ENCODE results near the gene PDE10A. TPM values are rescaled to one million over a fixed set of nuclear protein-coding genes. Genes with fewer than 3 reads are reported as not detected.

Gene PDE10A
- total RNA-seq, 1 donor from 2014 or later: 5.4 TPM

DNA sequence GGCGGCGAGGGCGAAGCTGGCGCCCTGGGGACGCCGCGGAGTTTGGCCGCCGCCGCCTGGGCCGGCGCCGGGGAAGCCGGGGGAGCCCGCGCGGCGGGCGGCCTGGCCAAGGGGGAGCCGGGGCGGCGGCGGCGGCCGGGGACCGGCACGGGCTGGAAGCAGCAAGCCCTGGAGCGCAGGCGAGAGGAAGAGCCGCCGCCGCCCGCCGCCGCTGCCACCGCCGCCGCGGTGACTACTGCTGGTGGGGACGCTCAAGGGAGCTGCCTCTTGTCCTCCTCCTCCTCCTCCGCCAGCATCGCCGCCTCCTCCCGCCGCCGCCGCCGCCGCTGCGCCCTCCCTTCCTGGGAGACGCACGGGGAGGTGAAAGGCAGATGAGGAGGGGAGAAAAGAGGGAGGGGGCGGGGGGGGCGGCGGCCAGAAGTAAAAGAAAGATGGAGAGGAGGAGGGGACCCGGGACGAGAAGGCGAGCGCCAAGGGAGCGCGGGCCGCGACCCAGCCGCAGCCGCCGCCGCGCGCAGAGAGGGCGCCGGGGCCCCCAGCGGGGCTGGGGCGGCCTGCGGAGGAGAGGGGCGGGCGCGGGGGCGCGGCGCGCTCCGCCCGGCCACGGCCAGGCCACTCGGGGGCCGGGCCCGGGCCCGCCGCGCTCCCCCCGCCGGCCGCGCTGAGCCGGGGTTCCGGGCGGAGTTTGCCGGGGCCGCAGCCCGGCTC, 846 bp downstream of the PDE10A start:
- H3K36me3 ChIP-seq (ENCODE audit: insufficient read depth, low read length): no peaks in the 10 kb centered on the region
- Mint-ChIP-seq H3K4me1 (ENCODE audit: low read depth, unreplicated experiment) (peaks cover 15% of the 10 kb centered on the region), H3K36me3 (ENCODE audit: low read depth, unreplicated experiment) (no peaks in the 10 kb centered on the region), H3K4me3 (ENCODE audit: unreplicated experiment) (peak overlapping the region; percentile 82), H3K27me3 (ENCODE audit: low read depth, unreplicated experiment) (peaks cover 55% of the 10 kb centered on the region), H3K9me3 (ENCODE audit: unreplicated experiment) (peaks cover 3% of the 10 kb centered on the region), H3K27ac (ENCODE audit: unreplicated experiment) (no peak overlapping the region)
- H3K27ac ChIP-seq (ENCODE audit: low read depth, low read length): no peak overlapping the region
- peak overlapping the region; percentile 77 for H2AFZ ChIP-seq (ENCODE audit: low read depth, low read length)
- H3K4me1 ChIP-seq (ENCODE audit: insufficient read depth, low read length): peaks cover 13% of the 10 kb centered on the region
- TF ChIP-seq EZH2 (IDR thresholded peaks at IDR 0.05; ENCODE audit: insufficient read depth, low read length): no peak
- TF ChIP-seq, protein P1, sequence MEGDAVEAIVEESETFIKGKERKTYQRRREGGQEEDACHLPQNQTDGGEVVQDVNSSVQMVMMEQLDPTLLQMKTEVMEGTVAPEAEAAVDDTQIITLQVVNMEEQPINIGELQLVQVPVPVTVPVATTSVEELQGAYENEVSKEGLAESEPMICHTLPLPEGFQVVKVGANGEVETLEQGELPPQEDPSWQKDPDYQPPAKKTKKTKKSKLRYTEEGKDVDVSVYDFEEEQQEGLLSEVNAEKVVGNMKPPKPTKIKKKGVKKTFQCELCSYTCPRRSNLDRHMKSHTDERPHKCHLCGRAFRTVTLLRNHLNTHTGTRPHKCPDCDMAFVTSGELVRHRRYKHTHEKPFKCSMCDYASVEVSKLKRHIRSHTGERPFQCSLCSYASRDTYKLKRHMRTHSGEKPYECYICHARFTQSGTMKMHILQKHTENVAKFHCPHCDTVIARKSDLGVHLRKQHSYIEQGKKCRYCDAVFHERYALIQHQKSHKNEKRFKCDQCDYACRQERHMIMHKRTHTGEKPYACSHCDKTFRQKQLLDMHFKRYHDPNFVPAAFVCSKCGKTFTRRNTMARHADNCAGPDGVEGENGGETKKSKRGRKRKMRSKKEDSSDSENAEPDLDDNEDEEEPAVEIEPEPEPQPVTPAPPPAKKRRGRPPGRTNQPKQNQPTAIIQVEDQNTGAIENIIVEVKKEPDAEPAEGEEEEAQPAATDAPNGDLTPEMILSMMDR (IDR thresholded peaks at IDR 0.05; ENCODE audit: insufficient read depth, low read depth, low read length): no peak
- DNase-seq (ENCODE audit: low read depth) (no peak), FAIRE-seq (no peak)
- H3K4me2 ChIP-seq (ENCODE audit: low read length): peak overlapping the region; percentile 85
- H3K9me3 ChIP-seq (ENCODE audit: insufficient read depth, low read depth, low read length): no peaks in the 10 kb centered on the region
- H4K20me1 ChIP-seq (ENCODE audit: insufficient read depth, low read length): peaks cover 16% of the 10 kb centered on the region
- peak overlapping the region; percentile 59 for H3K4me3 ChIP-seq (ENCODE audit: insufficient read depth, low read depth, low read length)
- H3K9ac ChIP-seq (ENCODE audit: low read length): peak overlapping the region; percentile 75
- H3K79me2 ChIP-seq (ENCODE audit: insufficient read depth, low read length): peaks cover 27% of the 10 kb centered on the region
- H3K27me3 ChIP-seq (ENCODE audit: insufficient read depth, low read length): peaks cover 47% of the 10 kb centered on the region

DNA sequence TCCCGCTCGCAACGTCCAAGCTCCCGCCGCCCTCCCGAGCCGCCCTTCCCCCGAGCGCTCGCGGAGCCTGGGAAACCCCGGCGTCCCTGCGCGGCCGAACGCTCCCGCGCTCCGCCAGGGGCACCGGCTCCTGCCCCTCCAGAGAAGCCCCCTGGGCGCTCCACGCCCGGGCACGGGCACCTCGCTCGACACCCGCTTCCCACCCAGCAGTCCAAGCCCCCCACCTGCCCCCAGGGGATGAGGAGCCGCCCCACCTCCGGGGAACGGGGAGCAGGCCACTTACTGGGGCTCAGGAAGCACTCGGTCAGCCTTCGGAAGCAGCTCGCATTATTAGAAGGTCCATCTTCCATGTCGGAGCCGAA, 1.4 kb downstream of the PDE10A start:
- H3K27me3 Mint-ChIP-seq (ENCODE audit: low read depth, unreplicated experiment): peaks cover 53% of the 10 kb centered on the region
- no peaks in the 10 kb centered on the region for H3K36me3 ChIP-seq (ENCODE audit: insufficient read depth, low read length)
- H3K9me3 ChIP-seq (ENCODE audit: insufficient read depth, low read depth, low read length): no peaks in the 10 kb centered on the region
- H3K4me2 ChIP-seq (ENCODE audit: low read length): peak overlapping the region; percentile 85
- no peak overlapping the region for H3K27ac Mint-ChIP-seq (ENCODE audit: unreplicated experiment)
- H4K20me1 ChIP-seq (ENCODE audit: insufficient read depth, low read length): peaks cover 16% of the 10 kb centered on the region
- peaks cover 13% of the 10 kb centered on the region for H3K4me1 ChIP-seq (ENCODE audit: insufficient read depth, low read length)
- H2AFZ ChIP-seq (ENCODE audit: low read depth, low read length): peak overlapping the region; percentile 73
- DNase-seq (ENCODE audit: low read depth) (no peak), FAIRE-seq (no peak)
- peak; percentile 40 for TF ChIP-seq EZH2 (IDR thresholded peaks at IDR 0.05; ENCODE audit: insufficient read depth, low read length)
- TF ChIP-seq, protein P1 (IDR thresholded peaks at IDR 0.05; ENCODE audit: insufficient read depth, low read depth, low read length): no peak
- peak overlapping the region; percentile 82 for H3K4me3 Mint-ChIP-seq (ENCODE audit: unreplicated experiment)
- H3K27me3 ChIP-seq (ENCODE audit: insufficient read depth, low read length): peaks cover 42% of the 10 kb centered on the region
- H3K9ac ChIP-seq (ENCODE audit: low read length): peak overlapping the region; percentile 75
- peak overlapping the region; percentile 59 for H3K4me3 ChIP-seq (ENCODE audit: insufficient read depth, low read depth, low read length)
- H3K27ac ChIP-seq (ENCODE audit: low read depth, low read length): peak overlapping the region; percentile 38
- H3K79me2 ChIP-seq (ENCODE audit: insufficient read depth, low read length): peaks cover 27% of the 10 kb centered on the region
- H3K9me3 Mint-ChIP-seq (ENCODE audit: unreplicated experiment): peaks cover 3% of the 10 kb centered on the region
- H3K4me1 Mint-ChIP-seq (ENCODE audit: low read depth, unreplicated experiment): peaks cover 15% of the 10 kb centered on the region
- no peaks in the 10 kb centered on the region for H3K36me3 Mint-ChIP-seq (ENCODE audit: low read depth, unreplicated experiment)
